Activated CD8-positive, alpha-beta T cell treated with anti-CD3 and anti-CD28 coated beads for 36 hours (primary cell): ENCODE measurements around the gene RRP36. TPM values are rescaled to one million over a fixed set of nuclear protein-coding genes. Genes with fewer than 3 reads are reported as not detected.

ENCODE experiments used
- ATAC-seq: fragments of 200-7000 bp; cut with Tn5 transposase; one replicate; pipeline ENCODE4 v1.10.0; 2021; ENCODE audit warnings: mild to moderate bottlenecking, moderate library complexity
- CTCF ChIA-PET: fragments of 350-600 bp; sonication (Branson Sonifier 250); formaldehyde crosslinking; loops from one replicate; lab custom pipeline; 2021; ENCODE audit warnings: antibody characterized with exemption; lab: Charles Lee
- POLR2A ChIA-PET: fragments of 350-600 bp; sonication (Branson Sonifier 250); formaldehyde crosslinking; loops from one replicate; lab custom pipeline; 2021; ENCODE audit warnings: antibody characterized with exemption; lab: Charles Lee
- DNase-seq: peaks from one replicate; pipeline ENCODE4 v3.0.0-alpha.2; 2020
- H3K27ac Mint-ChIP-seq: one replicate; pipeline ENCODE4 v1.8.0; 2021; ENCODE audit warnings: mild to moderate bottlenecking, mixed read lengths
- H3K27me3 Mint-ChIP-seq: one replicate; pipeline ENCODE4 v1.8.0; 2021; ENCODE audit warnings: mixed read lengths
- H3K36me3 Mint-ChIP-seq: one replicate; pipeline ENCODE4 v1.8.0; 2021; ENCODE audit warnings: low read depth, mixed read lengths
- H3K4me1 Mint-ChIP-seq: one replicate; pipeline ENCODE4 v1.8.0; 2021; ENCODE audit warnings: low read depth, mixed read lengths
- H3K4me3 Mint-ChIP-seq: one replicate; pipeline ENCODE4 v1.8.0; 2021; ENCODE audit warnings: mild to moderate bottlenecking, moderate library complexity, mixed read lengths
- H3K9me3 Mint-ChIP-seq: one replicate; pipeline ENCODE4 v1.8.0; 2021; ENCODE audit warnings: mixed read lengths
- CTCF ChIP-seq: fragments of 200-600 bp; IDR thresholded peaks from one replicate; pipeline ENCODE4 v1.8.0; 2022; ENCODE audit warnings: antibody characterized with exemption, mild to moderate bottlenecking
- intact Hi-C: fragments of 100-400 bp; cut with micrococcal nuclease; formaldehyde crosslinking; loops from one replicate; pipeline ENCODE4 v1.10.0; 2022
- total RNA-seq, 2 experiments: library from RNA; stranded (reverse); gene quantifications; one replicate each; pipeline ENCODE4 v1.2.3, GENCODE V29; 2021

The RRP36 gene
- total RNA-seq, 2 experiments from 2014 or later: 47.9 to 48.0 TPM

- intact Hi-C loops: no loop called here
- peak; percentile 99 for DNase-seq
- Mint-ChIP-seq H3K36me3 (peaks cover 6% of the 10 kb centered on the region), H3K27me3 (no peaks in the 10 kb centered on the region), H3K4me1 (peaks cover 55% of the 10 kb centered on the region), H3K4me3 (peak within 1 kb of the TSS; percentile 88), H3K27ac (peak within 1 kb of the TSS; percentile 84), H3K9me3 (no peaks in the 10 kb centered on the region)
- CTCF ChIA-PET: interaction anchor here (1.0 to 1.8 kb wide), 5 partner anchors 25 to 245 kb away, joined by 3 to 7 read pairs (median 3); partner anchors contain the start of gene DNPH1
- TF ChIP-seq CTCF: no peak
- ATAC-seq: peak; percentile 94
- POLR2A ChIA-PET: interaction anchor here (0.6 to 2.2 kb wide), 13 partner anchors 9 to 253 kb away, joined by 3 to 17 read pairs (median 5); partner anchors contain the start of genes CNPY3, KLC4, KLHDC3 and MEA1
These were observed 37.2 kb upstream of the RRP36 start, which contains the start of gene PPP2R5D for GRCh38 chr6:42984001-42984923. TSS of gene PPP2R5D (plus strand) at chr6:42984570. CDS start at chr6:42984678, 108 bp downstream.

DNA sequence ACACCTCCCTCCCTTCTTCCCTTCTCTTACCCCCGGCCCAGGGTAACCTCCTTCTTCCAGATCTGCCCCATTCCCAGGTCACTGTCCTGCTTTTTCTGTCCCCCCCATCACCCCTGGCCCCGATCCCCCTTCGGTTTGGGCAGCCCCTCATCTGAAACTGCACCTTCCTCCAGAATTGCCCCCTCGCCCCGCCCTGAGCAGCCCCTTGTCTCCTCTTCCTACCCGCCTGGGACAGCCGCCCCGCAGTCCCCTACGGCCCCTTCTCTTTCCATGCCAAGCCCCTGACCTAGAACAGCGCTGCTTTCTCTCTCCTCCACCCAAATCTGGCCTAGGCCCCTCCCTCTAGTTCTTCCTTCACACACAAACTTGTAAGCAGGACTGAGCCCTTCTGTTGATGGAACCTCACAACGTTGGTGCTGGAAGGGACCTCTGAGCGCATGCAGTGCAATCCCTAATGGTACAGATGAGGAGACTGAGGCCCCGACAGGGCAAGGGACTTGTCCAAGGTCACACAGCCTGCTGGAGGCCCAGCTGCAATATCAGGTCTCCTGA is 36.4 kb upstream of the RRP36 start:
- DNase-seq: peak; percentile 29
- intact Hi-C loops: no loop called here
- H3K27me3 Mint-ChIP-seq: no peaks in the 10 kb centered on the region
- peaks cover 50% of the 10 kb centered on the region for H3K4me1 Mint-ChIP-seq
- ATAC-seq: no peak
- POLR2A ChIA-PET: interaction anchor here (1.1 to 2.2 kb wide), 7 partner anchors 10 to 253 kb away, joined by 3 to 17 read pairs (median 6); partner anchors contain the start of genes CNPY3, KLC4, KLHDC3 and MEA1
- peak overlapping the region; percentile 84 for H3K27ac Mint-ChIP-seq
- H3K36me3 Mint-ChIP-seq: peaks cover 10% of the 10 kb centered on the region
- H3K4me3 Mint-ChIP-seq: peak overlapping the region; percentile 88
- CTCF ChIA-PET: interaction anchor here (1.0 to 1.8 kb wide), 3 partner anchors 25 to 158 kb away, joined by 3 to 7 read pairs (median 7); no protein-coding TSS in a partner anchor
- H3K9me3 Mint-ChIP-seq: no peaks in the 10 kb centered on the region
- TF ChIP-seq CTCF: no peak

- CTCF ChIA-PET: interaction anchor here (0.7 to 2.0 kb wide), 5 partner anchors 18 to 883 kb away, joined by 3 to 8 read pairs (median 3); no protein-coding TSS in a partner anchor
These were observed 33.6 kb upstream of the RRP36 start for GRCh38 chr6:42987533-42988451.

More at GRCh38 chr6:42987533-42988451, 33.6 kb upstream of the RRP36 start:
- Mint-ChIP-seq H3K4me1 (peaks cover 46% of the 10 kb centered on the region), H3K4me3 (no peak overlapping the region), H3K27me3 (no peaks in the 10 kb centered on the region), H3K27ac (no peak overlapping the region), H3K9me3 (no peaks in the 10 kb centered on the region), H3K36me3 (peaks cover 18% of the 10 kb centered on the region)
- no peak for DNase-seq
- TF ChIP-seq CTCF: no peak
- POLR2A ChIA-PET: interaction anchor here (1.1 to 1.9 kb wide), 5 partner anchors 8 to 242 kb away, joined by 4 to 11 read pairs (median 4); partner anchors contain the start of genes CUL7, DNPH1 and PEX6
- intact Hi-C loops: no loop called here
- no peak for ATAC-seq
